CD4-positive, alpha-beta T cell (primary cell): Measurements from ENCODE around the gene RAB9A. TPM values are rescaled to one million over a fixed set of nuclear protein-coding genes. Genes with fewer than 3 reads are reported as not detected.

Experiments used
- ATAC-seq: fragments of 200-7000 bp; cut with Tn5 transposase; one replicate; pipeline ENCODE4 v1.10.0; 2022; ENCODE audit warnings: mild to moderate bottlenecking; ENCODE audit not compliant: poor library complexity
- CTCF ChIA-PET: fragments of 350-600 bp; sonication (Branson Sonifier 250); formaldehyde crosslinking; loops from one replicate; lab custom pipeline; 2021; ENCODE audit warnings: antibody characterized with exemption, inconsistent platforms; lab: Charles Lee
- POLR2A ChIA-PET: fragments of 350-600 bp; sonication (Branson Sonifier 250); formaldehyde crosslinking; loops from one replicate; lab custom pipeline; 2021; ENCODE audit warnings: antibody characterized with exemption, inconsistent platforms; lab: Charles Lee
- DNase-seq, 14 experiments: peaks; one replicate each; pipeline ENCODE4 v3.0.0-alpha.2; 2013 to 2020; ENCODE audit warnings: mixed read lengths in 2 of 14
- H3K27ac ChIP-seq, 2 donors: one replicate each; pipeline versions ENCODE4 v1.5.1 to v1.7.0; 2013; ENCODE audit warnings: low read length in 2 of 2, low read depth in 1 of 2, mild to moderate bottlenecking in 1 of 2
- H3K27me3 ChIP-seq, 2 experiments: 1 replicate in 1 of 2; 2 replicates in 1 of 2; pipeline versions ENCODE4 v1.6.1 to v1.7.0; 2013; ENCODE audit warnings: low read length in 2 of 2, control low read depth in 1 of 2, mild to moderate bottlenecking in 1 of 2, moderate library complexity in 1 of 2; ENCODE audit not compliant: insufficient read depth in 2 of 2, control insufficient read depth in 1 of 2
- H3K36me3 ChIP-seq: one replicate; pipeline ENCODE4 v1.6.1; 2013; ENCODE audit warnings: low read length, control low read depth; ENCODE audit not compliant: insufficient read depth
- H3K4me1 ChIP-seq: one replicate; pipeline ENCODE4 v1.6.1; 2013; ENCODE audit warnings: low read length, control low read depth; ENCODE audit not compliant: insufficient read depth
- H3K4me3 ChIP-seq: one replicate; pipeline ENCODE4 v1.5.1; 2013; ENCODE audit warnings: mild to moderate bottlenecking, low read length, moderate library complexity
- H3K9me3 ChIP-seq, 2 experiments: 1 replicate in 1 of 2; 2 replicates in 1 of 2; pipeline versions ENCODE4 v1.6.1 to v1.7.0; 2013; ENCODE audit warnings: low read length in 2 of 2, mild to moderate bottlenecking in 2 of 2, control low read depth in 1 of 2, moderate library complexity in 1 of 2; ENCODE audit not compliant: control insufficient read depth in 1 of 2, insufficient read depth in 1 of 2
- H3K27ac Mint-ChIP-seq: one replicate; pipeline ENCODE4 v1.8.0; 2020; ENCODE audit warnings: mixed read lengths
- H3K27me3 Mint-ChIP-seq: one replicate; pipeline ENCODE4 v1.8.0; 2021; ENCODE audit warnings: mixed read lengths
- H3K36me3 Mint-ChIP-seq: one replicate; pipeline ENCODE4 v1.8.0; 2021; ENCODE audit warnings: low read depth, mixed read lengths
- H3K4me1 Mint-ChIP-seq: one replicate; pipeline ENCODE4 v1.8.0; 2021; ENCODE audit warnings: low read depth, mixed read lengths
- H3K4me3 Mint-ChIP-seq: one replicate; pipeline ENCODE4 v1.8.0; 2020; ENCODE audit warnings: mild to moderate bottlenecking, mixed read lengths
- H3K9me3 Mint-ChIP-seq: one replicate; pipeline ENCODE4 v1.8.0; 2020; ENCODE audit warnings: mixed read lengths
- intact Hi-C, 2 experiments: fragments of 100-400 bp; cut with DNase I in 1 of 2; cut with micrococcal nuclease in 1 of 2; formaldehyde crosslinking; loops; one replicate each; pipeline versions ENCODE4 v1.15.1 to v1.9.0; 2023 to 2025; cut with DNase I, micrococcal nuclease
- total RNA-seq, 174 experiments: library from RNA in 2 of 174; stranded (reverse) in 2 of 174; gene quantifications; one replicate each; pipeline ENCODE4 v1.2.3 and lab custom pipeline; 2021 to 2026
- TF ChIP-seq, protein P1 (sequence below): fragments of 200-600 bp; IDR thresholded peaks from one replicate; pipeline ENCODE4 v1.8.0; 2022; ENCODE audit warnings: antibody characterized with exemption, mild to moderate bottlenecking

The RAB9A gene
- total RNA-seq, 2 experiments from 2014 or later, result 21.4 to 25.2 TPM

DNA sequence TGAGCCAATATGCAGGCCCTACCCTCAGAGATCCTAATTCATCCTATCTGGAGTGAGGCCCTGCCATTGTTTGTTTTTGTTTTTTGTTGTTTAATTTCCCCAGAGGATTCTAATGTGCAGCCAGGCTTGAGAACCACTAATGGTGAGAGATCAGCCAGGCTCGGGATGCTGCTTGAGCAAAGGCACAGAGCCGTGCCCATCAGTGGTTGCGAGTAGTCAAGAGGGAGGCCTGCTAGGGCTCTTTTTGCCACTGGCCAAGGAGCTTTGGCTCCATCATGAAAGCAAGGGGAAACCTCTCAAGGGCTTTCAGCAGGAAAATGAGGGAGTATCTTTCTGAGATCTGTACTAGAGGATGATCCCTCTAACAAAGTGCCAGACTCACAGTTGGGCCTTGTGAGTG lies 33.3 kb upstream of the RAB9A start:
- no peak overlapping the region for H3K4me3 Mint-ChIP-seq
- Histone ChIP-seq H3K27ac (no peak overlapping the region), H3K4me1 (peaks cover 9% of the 10 kb centered on the region), H3K9me3 (no peaks in the 10 kb centered on the region), H3K4me3 (no peak overlapping the region), H3K27me3 (no peaks in the 10 kb centered on the region), H3K36me3 (peaks cover 19% of the 10 kb centered on the region)
- H3K36me3 Mint-ChIP-seq, result peaks cover 41% of the 10 kb centered on the region
- intact Hi-C loops, result loop anchor here (2.0 to 10.0 kb wide), 4 partner anchors 91 to 1679 kb away; partner anchors contain the start of genes PIGA (in 1 of the 2) and TMSB4X (in 1 of the 2)
- H3K27ac Mint-ChIP-seq, result no peak overlapping the region
- no peaks in the 10 kb centered on the region for H3K9me3 Mint-ChIP-seq
- peaks cover 28% of the 10 kb centered on the region for H3K4me1 Mint-ChIP-seq
- DNase-seq, result no peak
- no peaks in the 10 kb centered on the region for H3K27me3 Mint-ChIP-seq
- ChIA-PET CTCF (interaction anchor here (0.6 kb wide), 1 partner anchor 66 kb away, joined by 3 read pairs; no protein-coding TSS in a partner anchor), POLR2A (interaction anchor here (1.6 kb wide), 1 partner anchor 79 kb away, joined by 4 read pairs; the partner anchor contains the start of genes OFD1 and TRAPPC2)
- no peak for ATAC-seq
- TF ChIP-seq, protein P1, sequence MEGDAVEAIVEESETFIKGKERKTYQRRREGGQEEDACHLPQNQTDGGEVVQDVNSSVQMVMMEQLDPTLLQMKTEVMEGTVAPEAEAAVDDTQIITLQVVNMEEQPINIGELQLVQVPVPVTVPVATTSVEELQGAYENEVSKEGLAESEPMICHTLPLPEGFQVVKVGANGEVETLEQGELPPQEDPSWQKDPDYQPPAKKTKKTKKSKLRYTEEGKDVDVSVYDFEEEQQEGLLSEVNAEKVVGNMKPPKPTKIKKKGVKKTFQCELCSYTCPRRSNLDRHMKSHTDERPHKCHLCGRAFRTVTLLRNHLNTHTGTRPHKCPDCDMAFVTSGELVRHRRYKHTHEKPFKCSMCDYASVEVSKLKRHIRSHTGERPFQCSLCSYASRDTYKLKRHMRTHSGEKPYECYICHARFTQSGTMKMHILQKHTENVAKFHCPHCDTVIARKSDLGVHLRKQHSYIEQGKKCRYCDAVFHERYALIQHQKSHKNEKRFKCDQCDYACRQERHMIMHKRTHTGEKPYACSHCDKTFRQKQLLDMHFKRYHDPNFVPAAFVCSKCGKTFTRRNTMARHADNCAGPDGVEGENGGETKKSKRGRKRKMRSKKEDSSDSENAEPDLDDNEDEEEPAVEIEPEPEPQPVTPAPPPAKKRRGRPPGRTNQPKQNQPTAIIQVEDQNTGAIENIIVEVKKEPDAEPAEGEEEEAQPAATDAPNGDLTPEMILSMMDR, result no peak

DNA sequence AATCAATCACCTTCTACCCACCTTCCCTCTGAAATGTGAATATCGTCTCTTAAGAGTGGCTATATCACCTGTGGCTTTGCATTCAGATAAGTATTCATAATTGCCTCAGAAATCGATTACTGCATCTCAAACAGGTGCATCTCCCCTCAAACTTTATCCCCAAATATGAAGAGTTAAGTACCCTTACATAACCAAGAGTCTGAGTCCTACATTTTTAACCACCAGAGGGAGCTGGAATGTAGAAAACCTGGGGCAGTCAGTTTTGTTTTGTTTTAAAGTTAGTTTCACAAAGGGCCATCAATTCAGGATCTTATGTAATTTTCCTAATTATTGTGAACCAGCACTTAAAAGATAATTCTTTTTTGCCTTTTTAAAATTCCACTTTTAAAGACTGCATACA lies 30.3 kb upstream of the RAB9A start:
- H3K36me3 Mint-ChIP-seq, result peaks cover 60% of the 10 kb centered on the region
- H3K4me3 Mint-ChIP-seq, result peak overlapping the region; percentile 7
- peaks cover 7% of the 10 kb centered on the region for H3K4me1 ChIP-seq
- H3K27ac Mint-ChIP-seq, result peak overlapping the region; percentile 82
- H3K27me3 Mint-ChIP-seq, result no peaks in the 10 kb centered on the region
- peak in 4 of 14 experiments; percentile 14 to 76 (median 74) for DNase-seq
- POLR2A ChIA-PET, result interaction anchor here (1.2 to 1.9 kb wide), 2 partner anchors 30 to 76 kb away, joined by 6 to 9 read pairs; partner anchors contain the start of genes OFD1, RAB9A and TRAPPC2
- CTCF ChIA-PET, result interaction anchor here (0.9 to 1.6 kb wide), 8 partner anchors 11 to 374 kb away, joined by 3 to 5 read pairs (median 3); no protein-coding TSS in a partner anchor
- TF ChIP-seq, protein P1, result no peak
- H3K27me3 ChIP-seq, result no peaks in the 10 kb centered on the region
- peaks cover 36% of the 10 kb centered on the region for H3K36me3 ChIP-seq
- no peaks in the 10 kb centered on the region for H3K9me3 Mint-ChIP-seq
- no peaks in the 10 kb centered on the region for H3K9me3 ChIP-seq
- H3K27ac ChIP-seq, result peak overlapping the region in 1 of 2 donors; percentile 22
- no peak overlapping the region for H3K4me3 ChIP-seq
- intact Hi-C loops, result loop anchor here (2.0 to 10.0 kb wide), 5 partner anchors 32 to 1676 kb away; partner anchors contain the start of genes PIGA (in 1 of the 2) and TMSB4X (in 1 of the 2)
- peaks cover 24% of the 10 kb centered on the region for H3K4me1 Mint-ChIP-seq
- ATAC-seq, result peak; percentile 59

DNA sequence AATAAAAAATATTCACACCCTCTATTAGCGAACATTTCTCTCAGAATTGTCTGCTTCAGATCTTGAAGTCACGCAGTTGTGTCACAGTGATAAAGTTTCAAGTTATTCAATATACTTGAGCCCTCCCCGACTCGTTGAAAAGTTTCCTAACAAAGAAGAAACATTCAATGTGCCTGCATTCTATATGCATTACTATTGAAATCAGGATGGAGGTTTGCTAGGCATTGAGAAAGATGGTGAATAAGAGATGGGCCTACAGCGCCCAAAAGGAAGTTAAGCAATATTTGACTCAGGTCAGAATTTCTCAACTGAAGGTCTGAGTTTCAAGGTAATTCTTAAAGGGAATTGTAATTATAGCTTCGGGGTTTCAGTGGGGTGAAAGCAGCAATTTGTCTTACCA lies 29.9 kb upstream of the RAB9A start:
- H3K36me3 ChIP-seq, result peaks cover 41% of the 10 kb centered on the region
- DNase-seq (peak in 2 of 14 experiments; percentile 20 to 37), ATAC-seq (no peak)
- H3K4me1 Mint-ChIP-seq, result peaks cover 24% of the 10 kb centered on the region
- CTCF ChIA-PET, result interaction anchor here (0.9 to 1.6 kb wide), 8 partner anchors 10 to 373 kb away, joined by 3 to 5 read pairs (median 3); no protein-coding TSS in a partner anchor
- no peaks in the 10 kb centered on the region for H3K9me3 ChIP-seq
- H3K27me3 ChIP-seq, result no peaks in the 10 kb centered on the region
- TF ChIP-seq, protein P1, result no peak
- no peaks in the 10 kb centered on the region for H3K27me3 Mint-ChIP-seq
- H3K27ac ChIP-seq, result peak overlapping the region in 1 of 2 donors; percentile 22
- POLR2A ChIA-PET, result interaction anchor here (1.2 to 1.9 kb wide), 2 partner anchors 30 to 76 kb away, joined by 6 to 9 read pairs; partner anchors contain the start of genes OFD1, RAB9A and TRAPPC2
- H3K4me3 ChIP-seq, result no peak overlapping the region
- H3K27ac Mint-ChIP-seq, result peak overlapping the region; percentile 82
- H3K4me1 ChIP-seq, result peaks cover 6% of the 10 kb centered on the region
- intact Hi-C loops, result loop anchor here (2.0 to 10.0 kb wide), 5 partner anchors 32 to 1676 kb away; partner anchors contain the start of genes PIGA (in 1 of the 2) and TMSB4X (in 1 of the 2)
- H3K4me3 Mint-ChIP-seq, result no peak overlapping the region
- H3K9me3 Mint-ChIP-seq, result no peaks in the 10 kb centered on the region
- H3K36me3 Mint-ChIP-seq, result peaks cover 63% of the 10 kb centered on the region
